ENCODE results near the gene MRM3.
A peak's percentile ranks its signal among the peaks of the same experiment; 100 is the strongest.
"Not testable (repeated sequence)": the region's sequence is repeated elsewhere in the genome, so short reads cannot be mapped to it uniquely, and the experiment has no call there.

MRM3 gene

GRCh38 chr17:824378-824777 is 42.2 kb downstream of the MRM3 start:
- no peak for DNase-seq (ENCODE audit: low read depth)

GRCh38 chr17:825216-825615 is 43.1 kb downstream of the MRM3 start:
- no peak for DNase-seq (ENCODE audit: low read depth)

GRCh38 chr17:826778-827177 is 44.6 kb downstream of the MRM3 start:
- DNase-seq (ENCODE audit: low read depth), result no peak

- peak; percentile 29 for DNase-seq (ENCODE audit: low read depth)
Observed at GRCh38 chr17:828761-829160, 46.6 kb downstream of the MRM3 start.

- DNase-seq (ENCODE audit: low read depth), result not testable (repeated sequence)
Observed at GRCh38 chr17:829614-830013, 47.5 kb downstream of the MRM3 start.

GRCh38 chr17:830381-830780 is 48.2 kb downstream of the MRM3 start:
- no peak for DNase-seq (ENCODE audit: low read depth)

GRCh38 chr17:830950-831349 is 48.8 kb downstream of the MRM3 start:
- no peak for DNase-seq (ENCODE audit: low read depth)

GRCh38 chr17:834136-834535 is 52.0 kb downstream of the MRM3 start:
- no peak for DNase-seq (ENCODE audit: low read depth)

GRCh38 chr17:835263-835662 is 53.1 kb downstream of the MRM3 start:
- DNase-seq (ENCODE audit: low read depth), result peak; percentile 95

- DNase-seq (ENCODE audit: low read depth), result not testable (repeated sequence)
Observed at GRCh38 chr17:835721-836120, 53.6 kb downstream of the MRM3 start.

GRCh38 chr17:836151-836550 is 54.0 kb downstream of the MRM3 start:
- DNase-seq (ENCODE audit: low read depth), result peak; percentile 87

- no peak for DNase-seq (ENCODE audit: low read depth)
Observed at GRCh38 chr17:838486-838885, 56.3 kb downstream of the MRM3 start.

- no peak for DNase-seq (ENCODE audit: low read depth)
Observed at GRCh38 chr17:841313-841712, 59.2 kb downstream of the MRM3 start.

All from ELR (cell line).